Measurements from ENCODE around the gene WARS2.

DNA sequence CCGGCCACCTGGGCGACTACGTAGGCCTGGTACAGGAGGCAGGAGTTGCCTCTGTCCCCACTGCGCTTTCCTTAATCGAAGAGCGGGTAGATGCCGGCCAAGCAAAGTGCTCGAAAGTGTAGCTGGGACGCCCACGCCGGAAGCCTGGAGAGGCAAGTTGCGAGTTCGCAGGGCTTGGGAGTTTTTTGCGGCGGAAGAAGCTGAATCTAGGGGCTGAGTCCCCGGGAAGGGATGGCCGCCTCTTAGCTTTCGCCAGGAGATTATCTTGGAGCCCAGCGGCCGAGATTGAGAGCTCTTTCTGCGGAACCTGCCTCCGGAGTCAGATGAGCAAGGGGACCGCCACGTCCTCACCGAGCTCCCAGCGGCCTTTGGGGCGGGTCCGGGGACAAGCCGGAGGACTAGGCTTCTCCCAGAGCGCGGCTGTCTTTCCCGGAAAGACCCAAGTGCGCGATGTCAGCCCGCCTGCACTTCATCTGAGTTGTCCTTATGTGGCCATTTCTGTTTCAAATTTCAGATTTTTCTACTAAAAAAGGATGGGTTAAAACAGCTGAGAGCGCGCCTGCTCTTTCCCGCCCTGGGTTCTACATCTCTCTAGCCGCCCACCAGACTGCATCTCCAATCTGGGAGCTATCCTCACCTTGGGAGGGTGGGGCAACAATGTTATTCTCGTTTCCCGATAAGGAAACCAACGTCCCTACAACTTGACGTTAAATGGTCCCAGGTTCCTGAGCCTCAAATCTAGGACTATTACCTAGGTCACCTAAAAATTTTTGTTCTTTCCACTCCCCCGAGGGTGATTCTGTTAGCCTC is 139.9 kb downstream of the WARS2 start:
- no peak for TF ChIP-seq GATA2 (IDR thresholded peaks at IDR 0.05; ENCODE audit: low read depth, low read length)
- no peak for TF ChIP-seq GATA3 (IDR thresholded peaks at IDR 0.05; ENCODE audit: low read depth, low read length)

Measured in SH-SY5Y (cell line).